Lower leg skin (tissue), 4 donors: ENCODE data around the gene C1orf159. TPM values are rescaled to one million over a fixed set of nuclear protein-coding genes. Genes with fewer than 3 reads are reported as not detected.
"Not testable (repeated sequence)": the region's sequence is repeated elsewhere in the genome, so short reads cannot be mapped to it uniquely, and the experiment has no call there.

Source experiments
- DNase-seq, 2 donors: peaks; one replicate each; pipeline ENCODE4 v3.0.0-alpha.2; 2019; ENCODE audit warnings: low spot score in 2 of 2
- H3K4me3 ChIP-seq: fragments of 200-600 bp; sonication (generic); 2 replicates; pipeline ENCODE4 v1.5.1; 2017; ENCODE audit warnings: mild to moderate bottlenecking, low read depth; ENCODE audit not compliant: poor library complexity, severe bottlenecking
- POLR2A ChIP-seq, 2 donors: fragments of 450-650 bp; IDR thresholded peaks; one replicate each; pipeline ENCODE4 v1.6.1; 2016 to 2017; ENCODE audit warnings: antibody characterized with exemption in 2 of 2, mild to moderate bottlenecking in 1 of 2, moderate library complexity in 1 of 2
- WGBS, 2 donors: methylation state at CpG; one replicate each; pipeline ENCODE4 v1.1.5; 2018; 5-methylcytosine and 5-hydroxymethylcytosine counted together
- intact Hi-C: fragments of 100-400 bp; cut with DNase I; formaldehyde crosslinking; loops from one replicate; pipeline ENCODE4 v1.15.0; 2023; ENCODE audit warnings: low total_unique reads
- total RNA-seq, 4 donors: library from RNA; depleted of rRNA; stranded (reverse); fragments of >200 nt; gene quantifications; one replicate each; pipeline ENCODE4 v1.1.0, GENCODE V29; 2016
- TF ChIP-seq, protein P1 (sequence below), 3 donors: fragments of 450-650 bp; IDR thresholded peaks; one replicate each; pipeline ENCODE4 v1.5.1; 2016; ENCODE audit warnings: antibody characterized with exemption in 3 of 3, mild to moderate bottlenecking in 3 of 3, moderate library complexity in 2 of 3

The C1orf159 gene
- total RNA-seq, 4 donors from 2014 or later, result 16.1 to 36.0 (median 21.5) TPM

GRCh38 chr1:1142844-1143243 lies 27.0 kb upstream of the C1orf159 start:
- no peak for DNase-seq

DNA sequence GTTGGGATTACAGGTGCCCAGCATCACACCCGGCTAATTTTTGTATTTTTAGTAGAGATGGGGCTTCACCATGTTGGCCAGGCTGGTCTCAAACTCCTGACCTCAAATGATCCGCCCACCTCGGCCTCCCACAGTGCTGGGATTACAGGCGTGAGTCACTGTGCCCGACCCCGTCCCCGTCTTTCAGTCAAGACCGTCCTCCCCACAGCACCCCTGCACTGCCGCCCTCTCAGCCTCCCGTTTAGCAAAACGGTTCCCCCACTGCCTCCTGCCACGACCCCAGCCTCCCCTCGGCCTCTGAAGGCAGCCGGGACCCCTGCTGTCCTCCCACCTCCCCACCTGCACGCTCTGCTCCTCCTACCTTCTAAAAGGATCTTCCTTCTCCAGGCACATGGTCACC lies 26.5 kb upstream of the C1orf159 start:
- WGBS, 2 donors, result 65 to 73% methylated on average over 15 of the region's 15 CpGs
- DNase-seq, H3K4me3 ChIP-seq, intact Hi-C loops: not testable (repeated sequence)

More at GRCh38 chr1:1142844-1143243, 27.0 kb upstream of the C1orf159 start:
- H3K4me3 ChIP-seq, result no peak overlapping the region
- 81 to 86% methylated on average over 19 of the region's 19 CpGs for WGBS, 2 donors
- no peak for TF ChIP-seq POLR2A (IDR thresholded peaks at IDR 0.05)
- TF ChIP-seq, protein P1, sequence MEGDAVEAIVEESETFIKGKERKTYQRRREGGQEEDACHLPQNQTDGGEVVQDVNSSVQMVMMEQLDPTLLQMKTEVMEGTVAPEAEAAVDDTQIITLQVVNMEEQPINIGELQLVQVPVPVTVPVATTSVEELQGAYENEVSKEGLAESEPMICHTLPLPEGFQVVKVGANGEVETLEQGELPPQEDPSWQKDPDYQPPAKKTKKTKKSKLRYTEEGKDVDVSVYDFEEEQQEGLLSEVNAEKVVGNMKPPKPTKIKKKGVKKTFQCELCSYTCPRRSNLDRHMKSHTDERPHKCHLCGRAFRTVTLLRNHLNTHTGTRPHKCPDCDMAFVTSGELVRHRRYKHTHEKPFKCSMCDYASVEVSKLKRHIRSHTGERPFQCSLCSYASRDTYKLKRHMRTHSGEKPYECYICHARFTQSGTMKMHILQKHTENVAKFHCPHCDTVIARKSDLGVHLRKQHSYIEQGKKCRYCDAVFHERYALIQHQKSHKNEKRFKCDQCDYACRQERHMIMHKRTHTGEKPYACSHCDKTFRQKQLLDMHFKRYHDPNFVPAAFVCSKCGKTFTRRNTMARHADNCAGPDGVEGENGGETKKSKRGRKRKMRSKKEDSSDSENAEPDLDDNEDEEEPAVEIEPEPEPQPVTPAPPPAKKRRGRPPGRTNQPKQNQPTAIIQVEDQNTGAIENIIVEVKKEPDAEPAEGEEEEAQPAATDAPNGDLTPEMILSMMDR (IDR thresholded peaks at IDR 0.05), result no peak
- intact Hi-C loops, result no loop called here

- H3K4me3 ChIP-seq, result no peak overlapping the region
- 71 to 72% methylated on average over 13 to 15 of the region's 15 CpGs for WGBS, 2 donors
- TF ChIP-seq, protein P1 (IDR thresholded peaks at IDR 0.05), result no peak
- TF ChIP-seq POLR2A (IDR thresholded peaks at IDR 0.05), result no peak
- no peak for DNase-seq
- intact Hi-C loops, result no loop called here
Observed at GRCh38 chr1:1141911-1142250, 26.0 kb upstream of the C1orf159 start.

DNA sequence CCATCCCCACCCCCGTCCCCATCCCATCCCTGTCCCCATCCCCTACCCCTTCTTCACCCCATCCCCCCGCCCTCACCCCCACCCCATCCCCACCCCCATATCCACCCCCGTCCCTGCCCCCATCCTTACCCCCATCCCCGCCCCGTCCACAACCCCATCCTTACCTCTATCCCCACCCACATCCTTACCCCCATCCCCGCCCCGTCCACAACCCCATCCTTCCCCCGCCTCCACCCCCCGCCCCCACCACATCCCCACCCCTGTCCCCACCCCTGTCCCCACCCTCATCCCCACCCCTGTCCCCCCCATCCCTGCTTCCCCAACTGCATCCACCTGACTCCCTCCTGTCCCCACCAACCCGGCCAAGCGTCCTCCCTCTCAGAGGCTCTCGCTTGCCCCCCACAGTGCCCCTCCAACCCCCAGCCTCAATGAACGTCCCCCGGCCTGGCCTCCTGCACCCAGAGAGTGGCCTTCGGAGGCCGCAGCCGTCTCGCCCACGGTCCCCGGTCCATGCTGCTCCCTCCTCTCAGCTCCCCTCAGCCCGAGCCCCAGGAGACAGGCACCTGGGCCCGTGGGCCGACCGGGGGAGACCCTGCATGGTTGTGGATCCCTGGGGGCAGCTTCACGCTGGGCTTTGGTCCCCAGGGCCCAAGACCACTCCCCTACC lies 25.5 kb upstream of the C1orf159 start:
- no peak for DNase-seq
- intact Hi-C loops, result no loop called here
- 72 to 80% methylated on average over 13 of the region's 25 CpGs for WGBS, 2 donors
- no peak overlapping the region for H3K4me3 ChIP-seq
- TF ChIP-seq POLR2A (IDR thresholded peaks at IDR 0.05), result no peak
- TF ChIP-seq, protein P1 (IDR thresholded peaks at IDR 0.05), result no peak

DNA sequence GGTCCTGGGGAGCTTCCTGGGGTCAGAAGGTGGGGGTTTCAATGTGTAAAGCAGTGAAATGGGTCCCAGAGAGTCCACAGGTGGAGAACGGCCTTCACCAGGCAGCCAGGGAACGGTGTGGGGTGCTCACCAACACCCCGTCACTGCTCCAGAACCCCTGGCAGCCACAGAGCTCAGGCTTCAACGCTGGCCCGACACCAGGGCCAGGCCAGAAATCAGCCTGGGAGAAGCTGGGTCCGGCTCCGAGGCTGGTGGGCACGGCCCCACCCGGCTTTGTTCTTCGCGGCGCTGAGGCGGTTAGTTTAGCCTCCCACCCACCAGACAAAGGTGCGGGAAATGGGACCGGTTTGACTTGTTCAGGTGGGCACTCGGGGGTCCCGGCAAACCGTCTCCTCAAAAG lies 24.8 kb upstream of the C1orf159 start:
- DNase-seq, result no peak
- TF ChIP-seq, protein P1 (IDR thresholded peaks at IDR 0.05), result no peak
- no peak for TF ChIP-seq POLR2A (IDR thresholded peaks at IDR 0.05)
- no peak overlapping the region for H3K4me3 ChIP-seq
- intact Hi-C loops, result no loop called here
- 41 to 54% methylated on average over 13 to 18 of the region's 18 CpGs for WGBS, 2 donors

DNA sequence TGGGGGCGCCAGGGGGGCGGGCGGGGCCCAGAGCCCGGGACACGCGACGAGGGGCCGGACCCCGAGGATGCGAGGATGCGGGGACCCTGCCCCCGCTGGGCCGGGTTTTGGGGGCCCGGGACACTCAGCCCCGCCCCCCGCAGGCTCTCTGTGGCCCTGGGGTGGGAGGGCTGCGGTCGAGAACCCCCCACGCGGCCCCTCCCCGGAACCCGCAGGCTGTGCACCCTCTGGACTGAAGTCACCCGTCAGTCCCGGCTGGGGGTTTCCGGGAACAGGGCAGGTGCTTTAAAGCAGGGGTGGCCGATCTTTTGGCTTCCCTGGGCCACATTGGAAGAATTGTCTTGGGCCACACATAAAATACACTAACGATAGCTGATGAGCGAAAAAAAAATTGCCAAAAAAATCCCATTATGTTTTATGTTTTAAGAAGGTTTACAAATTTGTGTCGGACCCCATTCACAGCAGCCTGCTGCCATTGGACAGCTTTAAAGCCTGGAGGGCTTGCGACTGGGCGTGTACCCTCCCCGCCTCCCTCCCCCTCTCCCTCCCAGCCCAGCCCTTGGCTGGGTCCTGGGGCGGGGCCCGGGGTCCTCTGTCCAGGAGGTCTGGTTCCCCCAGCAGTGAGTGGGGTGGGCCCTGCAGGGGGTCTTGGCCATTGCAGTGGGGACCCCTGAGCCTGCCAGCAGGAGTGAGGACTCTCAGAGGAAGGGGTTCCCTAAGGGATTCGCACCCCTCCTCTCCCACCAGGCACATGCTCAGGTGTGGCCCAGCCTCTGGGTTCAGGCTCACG lies 21.6 kb upstream of the C1orf159 start:
- H3K4me3 ChIP-seq, result no peak overlapping the region
- no peak for DNase-seq
- intact Hi-C loops, result no loop called here
- WGBS, 2 donors, result 9 to 16% methylated on average over 20 to 33 of the region's 36 CpGs
- TF ChIP-seq, protein P1 (IDR thresholded peaks at IDR 0.05), result no peak
- no peak for TF ChIP-seq POLR2A (IDR thresholded peaks at IDR 0.05)
